Activated T-helper 2 cell treated with anti-CD3 and anti-CD28 coated beads, Interferon-gamma antibody, Interleukin-2, Interleukin-4, amounts not matched to agents 10 μg/mL and 5 μg/mL and 100 μg/mL, durations not matched to agents 14 hours and 24 hours and 36 hours (primary cell): Measurements from ENCODE around the gene IL34. TPM values are rescaled to one million over a fixed set of nuclear protein-coding genes. Genes with fewer than 3 reads are reported as not detected.

ENCODE experiments used
- DNase-seq: peaks from one replicate; pipeline ENCODE4 v3.0.0; 2021; ENCODE audit warnings: low spot score
- H3K27ac Mint-ChIP-seq: one replicate; pipeline ENCODE4 v1.8.0; 2021; ENCODE audit warnings: mixed read lengths
- H3K27me3 Mint-ChIP-seq: one replicate; pipeline ENCODE4 v1.8.0; 2021; ENCODE audit warnings: low read depth, mixed read lengths
- H3K36me3 Mint-ChIP-seq: one replicate; pipeline ENCODE4 v1.8.0; 2021; ENCODE audit warnings: low read depth, mixed read lengths
- H3K4me1 Mint-ChIP-seq: one replicate; pipeline ENCODE4 v1.8.0; 2021; ENCODE audit warnings: low read depth, mixed read lengths
- H3K4me3 Mint-ChIP-seq: one replicate; pipeline ENCODE4 v1.8.0; 2021; ENCODE audit warnings: low read depth, mild to moderate bottlenecking, moderate library complexity, mixed read lengths
- H3K9me3 Mint-ChIP-seq: one replicate; pipeline ENCODE4 v1.8.0; 2021; ENCODE audit warnings: mixed read lengths
- intact Hi-C: fragments of 100-400 bp; cut with micrococcal nuclease; formaldehyde crosslinking; loops from one replicate; pipeline ENCODE4 v1.15.1; 2023
- total RNA-seq: library from RNA; stranded (reverse); gene quantifications from 2 replicates; pipeline ENCODE4 v1.2.3, GENCODE V29; 2022

Gene IL34
- total RNA-seq, 1 donor from 2014 or later, result not detected

DNA sequence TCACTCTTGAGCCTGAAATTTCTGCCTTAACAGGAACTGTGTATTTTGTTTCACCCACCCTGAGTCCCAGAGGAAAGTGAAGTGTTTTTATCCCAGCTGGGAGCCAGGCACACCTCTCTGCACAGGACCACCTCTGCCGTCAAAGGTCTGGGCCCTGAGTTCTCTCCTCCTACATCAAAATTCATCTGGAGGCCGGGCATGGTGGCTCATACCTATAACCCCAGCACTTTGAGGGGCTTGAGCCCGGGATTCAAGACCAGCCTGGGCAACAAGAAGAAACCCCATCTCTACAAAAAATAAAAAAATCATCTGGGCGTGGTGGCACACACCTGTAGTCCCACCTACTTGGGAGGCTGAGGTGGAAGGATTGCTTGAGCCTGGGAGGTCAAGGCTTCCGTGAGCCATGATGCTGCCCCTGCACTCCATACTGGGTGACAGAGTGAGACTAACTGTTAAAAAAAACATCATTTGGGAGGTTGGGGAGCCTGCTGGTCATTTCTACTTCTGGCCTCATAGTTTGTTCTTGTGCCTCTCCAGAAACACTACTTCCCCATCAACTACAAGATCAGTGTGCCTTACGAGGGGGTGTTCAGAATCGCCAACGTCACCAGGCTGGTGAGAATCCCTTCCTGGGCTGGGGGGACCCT is 9.8 kb downstream of the IL34 start:
- no peaks in the 10 kb centered on the region for H3K36me3 Mint-ChIP-seq
- no peak for DNase-seq
- H3K9me3 Mint-ChIP-seq, result no peaks in the 10 kb centered on the region
- peaks cover 1% of the 10 kb centered on the region for H3K27me3 Mint-ChIP-seq
- intact Hi-C loops, result no loop called here
- H3K4me3 Mint-ChIP-seq, result no peak overlapping the region
- no peak overlapping the region for H3K27ac Mint-ChIP-seq
- H3K4me1 Mint-ChIP-seq, result peaks cover 5% of the 10 kb centered on the region

DNA sequence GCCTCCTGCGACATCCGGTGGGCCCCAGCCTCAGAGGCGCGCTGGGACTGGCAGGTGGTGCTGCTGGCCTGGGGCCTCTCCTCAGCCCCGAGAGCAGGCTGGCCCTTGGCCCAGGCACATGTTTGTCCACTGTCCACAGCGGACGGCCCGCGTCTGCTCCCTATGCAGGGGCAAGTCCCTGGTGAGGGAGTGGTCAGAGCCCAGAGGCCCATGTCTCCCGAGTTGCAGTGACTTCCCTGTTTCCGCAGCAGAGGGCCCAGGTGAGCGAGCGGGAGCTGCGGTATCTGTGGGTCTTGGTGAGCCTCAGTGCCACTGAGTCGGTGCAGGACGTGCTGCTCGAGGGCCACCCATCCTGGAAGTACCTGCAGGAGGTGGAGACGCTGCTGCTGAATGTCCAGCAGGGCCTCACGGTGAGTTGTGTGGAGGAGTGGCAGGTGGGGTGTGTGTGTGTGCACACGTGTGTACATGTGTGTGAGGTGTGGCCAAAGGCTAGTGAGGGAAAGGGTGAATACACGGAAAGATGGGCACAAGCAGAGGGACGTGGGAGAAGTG is 10.4 kb downstream of the IL34 start:
- intact Hi-C loops, result no loop called here
- Mint-ChIP-seq H3K9me3 (no peaks in the 10 kb centered on the region), H3K4me1 (peaks cover 5% of the 10 kb centered on the region), H3K27ac (no peak overlapping the region), H3K36me3 (no peaks in the 10 kb centered on the region), H3K27me3 (peaks cover 1% of the 10 kb centered on the region), H3K4me3 (no peak overlapping the region)
- DNase-seq, result no peak

DNA sequence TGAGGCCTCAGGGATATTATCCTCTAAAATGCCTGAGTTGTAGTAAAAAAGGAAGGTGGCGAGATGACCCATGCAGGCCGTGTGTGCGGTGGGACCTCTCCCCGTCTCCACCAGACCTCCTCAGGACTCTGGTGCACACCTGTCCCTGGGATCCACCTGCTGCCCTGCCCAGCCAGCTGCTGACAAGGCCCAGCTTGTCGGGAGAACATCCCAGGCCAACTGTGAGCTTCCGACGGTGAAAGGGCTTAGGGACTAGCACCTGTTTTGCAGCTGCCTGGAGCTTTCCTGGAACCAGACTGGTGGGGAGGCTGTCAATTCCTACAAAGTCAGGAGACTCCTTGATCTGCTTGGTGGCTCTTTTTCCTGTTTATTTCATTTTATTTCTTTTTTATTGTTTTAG is 11.6 kb downstream of the IL34 start:
- no peak overlapping the region for H3K4me3 Mint-ChIP-seq
- H3K27me3 Mint-ChIP-seq, result peaks cover 1% of the 10 kb centered on the region
- intact Hi-C loops, result no loop called here
- H3K36me3 Mint-ChIP-seq, result no peaks in the 10 kb centered on the region
- no peak for DNase-seq
- H3K27ac Mint-ChIP-seq, result no peak overlapping the region
- H3K4me1 Mint-ChIP-seq, result peaks cover 5% of the 10 kb centered on the region
- H3K9me3 Mint-ChIP-seq, result no peaks in the 10 kb centered on the region

- peaks cover under 1% of the 10 kb centered on the region for H3K4me1 Mint-ChIP-seq
Observed at GRCh38 chr16:70658921-70659320, 12.6 kb downstream of the IL34 start.

GRCh38 chr16:70659546-70659945 is 13.2 kb downstream of the IL34 start:
- Mint-ChIP-seq H3K36me3 (no peaks in the 10 kb centered on the region), H3K27ac (no peak overlapping the region), H3K4me3 (no peak overlapping the region), H3K4me1 (no peaks in the 10 kb centered on the region), H3K9me3 (no peaks in the 10 kb centered on the region), H3K27me3 (no peaks in the 10 kb centered on the region)
- intact Hi-C loops, result no loop called here
- DNase-seq, result no peak

More at GRCh38 chr16:70658921-70659320, 12.6 kb downstream of the IL34 start:
- DNase-seq, result no peak
- Mint-ChIP-seq H3K36me3 (no peaks in the 10 kb centered on the region), H3K27me3 (no peaks in the 10 kb centered on the region), H3K4me3 (no peak overlapping the region), H3K9me3 (no peaks in the 10 kb centered on the region), H3K27ac (no peak overlapping the region)
- intact Hi-C loops, result no loop called here

- no peaks in the 10 kb centered on the region for H3K4me1 Mint-ChIP-seq
- no peaks in the 10 kb centered on the region for H3K36me3 Mint-ChIP-seq
- no peak for DNase-seq
- intact Hi-C loops, result no loop called here
- H3K27me3 Mint-ChIP-seq, result no peaks in the 10 kb centered on the region
- no peak overlapping the region for H3K4me3 Mint-ChIP-seq
- no peak overlapping the region for H3K27ac Mint-ChIP-seq
- no peaks in the 10 kb centered on the region for H3K9me3 Mint-ChIP-seq
Observed at GRCh38 chr16:70659953-70660671, 13.8 kb downstream of the IL34 start.

GRCh38 chr16:70660672-70661350 is 14.5 kb downstream of the IL34 start:
- Mint-ChIP-seq H3K36me3 (no peaks in the 10 kb centered on the region), H3K9me3 (no peaks in the 10 kb centered on the region), H3K27ac (no peak overlapping the region), H3K4me3 (no peak overlapping the region), H3K27me3 (no peaks in the 10 kb centered on the region), H3K4me1 (no peaks in the 10 kb centered on the region)
- intact Hi-C loops, result no loop called here
- DNase-seq, result no peak

DNA sequence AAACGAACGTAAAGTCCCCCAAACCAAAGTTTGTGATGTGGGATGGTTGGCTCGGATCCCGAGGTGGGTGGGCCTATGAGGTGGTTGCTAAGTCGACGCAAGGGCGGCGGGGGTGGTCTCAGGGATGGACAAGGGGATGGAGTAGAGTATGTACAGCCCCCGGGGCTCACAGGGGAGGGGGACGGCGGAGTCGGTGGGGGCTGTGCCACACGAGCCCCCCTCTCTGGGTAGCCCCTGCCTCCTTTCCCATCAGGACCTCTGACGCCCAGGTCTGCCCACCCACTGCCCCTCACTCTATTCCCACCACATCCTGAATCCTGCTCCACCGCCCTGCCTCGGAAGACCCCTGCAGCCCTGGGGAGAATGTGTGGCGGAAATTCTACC is 15.2 kb downstream of the IL34 start:
- no peaks in the 10 kb centered on the region for H3K36me3 Mint-ChIP-seq
- DNase-seq, result no peak
- H3K4me1 Mint-ChIP-seq, result no peaks in the 10 kb centered on the region
- H3K27me3 Mint-ChIP-seq, result peaks cover under 1% of the 10 kb centered on the region
- no peak overlapping the region for H3K27ac Mint-ChIP-seq
- H3K4me3 Mint-ChIP-seq, result no peak overlapping the region
- no peaks in the 10 kb centered on the region for H3K9me3 Mint-ChIP-seq
- intact Hi-C loops, result no loop called here

GRCh38 chr16:70661918-70662641 is 15.7 kb downstream of the IL34 start:
- H3K4me1 Mint-ChIP-seq, result peaks cover 2% of the 10 kb centered on the region
- intact Hi-C loops, result no loop called here
- no peak overlapping the region for H3K4me3 Mint-ChIP-seq
- H3K9me3 Mint-ChIP-seq, result no peaks in the 10 kb centered on the region
- DNase-seq, result no peak
- peaks cover 2% of the 10 kb centered on the region for H3K27me3 Mint-ChIP-seq
- no peak overlapping the region for H3K27ac Mint-ChIP-seq
- H3K36me3 Mint-ChIP-seq, result no peaks in the 10 kb centered on the region

- Mint-ChIP-seq H3K27me3 (peaks cover 4% of the 10 kb centered on the region), H3K4me3 (no peak overlapping the region), H3K27ac (no peak overlapping the region), H3K4me1 (peaks cover 2% of the 10 kb centered on the region), H3K36me3 (no peaks in the 10 kb centered on the region), H3K9me3 (no peaks in the 10 kb centered on the region)
- no peak for DNase-seq
- intact Hi-C loops, result no loop called here
Observed at GRCh38 chr16:70662991-70663523, 16.7 kb downstream of the IL34 start.

GRCh38 chr16:70663524-70664324 is 17.4 kb downstream of the IL34 start:
- H3K27ac Mint-ChIP-seq, result no peak overlapping the region
- no peaks in the 10 kb centered on the region for H3K9me3 Mint-ChIP-seq
- no peak for DNase-seq
- no peak overlapping the region for H3K4me3 Mint-ChIP-seq
- H3K27me3 Mint-ChIP-seq, result peaks cover 4% of the 10 kb centered on the region
- no peaks in the 10 kb centered on the region for H3K36me3 Mint-ChIP-seq
- intact Hi-C loops, result no loop called here
- H3K4me1 Mint-ChIP-seq, result peaks cover 2% of the 10 kb centered on the region
